Smooth muscle cell of the brain vasculature (primary cell): ENCODE results near the gene MUCL3.
A peak's percentile ranks its signal among the peaks of the same experiment; 100 is the strongest.
"Not testable (repeated sequence)": the region's sequence is repeated elsewhere in the genome, so short reads cannot be mapped to it uniquely, and the experiment has no call there.

ENCODE experiments used
- DNase-seq: peaks from one replicate; pipeline ENCODE4 v3.0.0-alpha.2; 2012; ENCODE audit warnings: low read depth, low spot score

The MUCL3 gene

GRCh38 chr6:30981942-30982772, 41.4 kb downstream of the MUCL3 start:
- peak; percentile 1 for DNase-seq

- no peak for DNase-seq
Observed at GRCh38 chr6:30983439-30983838, 42.7 kb downstream of the MUCL3 start, which contains the start of gene MUC21. Gene MUC21, plus strand, starts transcription at chr6:30983718. Its CDS starts 241 bp downstream, at chr6:30983959.

GRCh38 chr6:30985490-30985889, 44.7 kb downstream of the MUCL3 start:
- no peak for DNase-seq

- no peak for DNase-seq
Observed at GRCh38 chr6:30987304-30987703, 46.5 kb downstream of the MUCL3 start.

- no peak for DNase-seq
Observed at GRCh38 chr6:30988209-30988825, 47.5 kb downstream of the MUCL3 start.

- no peak for DNase-seq
Observed at GRCh38 chr6:30990422-30991086, 49.8 kb downstream of the MUCL3 start.

GRCh38 chr6:30991891-30992290, 51.1 kb downstream of the MUCL3 start:
- DNase-seq, result no peak

GRCh38 chr6:30997301-30997700, 56.5 kb downstream of the MUCL3 start:
- no peak for DNase-seq

GRCh38 chr6:30998785-30999184, 58.0 kb downstream of the MUCL3 start:
- DNase-seq, result no peak

- DNase-seq, result not testable (repeated sequence)
Observed at GRCh38 chr6:31000067-31000860, 59.5 kb downstream of the MUCL3 start.

GRCh38 chr6:31001281-31001888, 60.6 kb downstream of the MUCL3 start:
- no peak for DNase-seq

- no peak for DNase-seq
Observed at GRCh38 chr6:31002471-31002870, 61.7 kb downstream of the MUCL3 start.
